ENCODE measurements around the gene KIZ.
A peak's percentile ranks its signal among the peaks of the same experiment; 100 is the strongest.

Gene KIZ

DNA sequence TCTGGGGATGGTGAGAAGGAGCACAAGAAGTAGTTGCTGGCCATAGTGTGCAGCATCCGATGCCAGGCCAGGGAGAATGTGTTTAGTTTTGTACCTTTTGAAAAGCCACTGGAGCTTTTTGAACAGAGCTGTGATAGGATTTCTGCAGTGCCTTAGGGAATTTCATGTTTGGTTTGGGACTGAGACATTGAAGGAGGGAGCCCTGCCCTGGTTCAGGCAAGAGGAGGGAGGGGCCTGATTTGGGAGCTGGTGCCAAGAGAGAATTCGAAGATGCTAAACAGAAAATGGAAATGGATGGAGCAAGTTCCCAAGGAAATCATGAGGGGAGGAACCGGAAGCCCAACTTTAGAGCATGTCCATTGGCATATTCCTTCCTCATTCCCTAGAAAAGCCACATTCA, 80.7 kb downstream of the KIZ start:
- DNase-seq (ENCODE audit: low read depth, low spot score): no peak
- H3K4me3 ChIP-seq (ENCODE audit: low read length): no peak overlapping the region

DNA sequence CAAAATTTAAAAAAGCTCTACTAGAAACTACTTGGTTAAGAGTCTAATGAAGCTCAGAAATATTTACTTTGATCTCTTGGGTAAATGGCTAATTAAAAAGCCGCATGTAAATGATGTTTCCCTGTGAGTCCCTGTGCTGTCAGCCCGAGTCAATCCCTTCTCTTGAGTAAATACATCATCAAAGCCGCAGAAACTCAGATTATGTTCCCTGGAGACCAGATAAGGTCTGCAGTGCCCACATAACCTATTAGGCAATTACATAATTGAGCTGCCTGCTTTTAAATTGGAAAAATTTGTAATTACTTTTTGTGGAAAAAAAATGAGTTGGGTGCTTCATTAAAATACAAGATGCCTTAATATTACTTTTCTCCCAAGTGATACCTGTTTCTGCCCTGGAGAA, 83.1 kb downstream of the KIZ start:
- DNase-seq (ENCODE audit: low read depth, low spot score): no peak
- H3K4me3 ChIP-seq (ENCODE audit: low read length): no peak overlapping the region

GRCh38 chr20:21209668-21210067, 83.8 kb downstream of the KIZ start:
- DNase-seq (ENCODE audit: low read depth, low spot score): no peak
- H3K4me3 ChIP-seq (ENCODE audit: low read length): no peak overlapping the region

GRCh38 chr20:21213691-21214090, 87.8 kb downstream of the KIZ start:
- no peak for DNase-seq (ENCODE audit: low read depth, low spot score)
- no peak overlapping the region for H3K4me3 ChIP-seq (ENCODE audit: low read length)

DNA sequence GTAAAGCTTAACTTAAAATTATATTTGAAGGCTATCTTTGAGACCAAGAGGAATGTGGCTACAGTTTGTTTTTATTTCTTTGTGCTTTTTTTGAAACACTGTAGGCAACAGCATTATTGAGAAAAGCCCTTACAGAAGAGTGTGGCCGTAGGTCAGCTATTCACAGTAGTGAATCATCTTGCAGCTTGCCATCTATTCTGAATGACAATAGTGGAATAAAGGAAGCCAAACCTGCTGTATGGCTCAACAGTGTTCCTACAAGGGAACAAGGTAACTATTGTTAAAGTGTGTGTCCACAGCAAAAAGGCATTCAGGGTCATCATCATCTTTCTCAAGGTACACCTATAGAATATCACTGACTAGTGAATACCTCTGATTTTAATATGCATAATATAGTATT, 88.5 kb downstream of the KIZ start:
- no peak for DNase-seq (ENCODE audit: low read depth, low spot score)
- H3K4me3 ChIP-seq (ENCODE audit: low read length): no peak overlapping the region

GRCh38 chr20:21219686-21220085, 93.8 kb downstream of the KIZ start:
- H3K4me3 ChIP-seq (ENCODE audit: low read length): no peak overlapping the region
- no peak for DNase-seq (ENCODE audit: low read depth, low spot score)

- no peak overlapping the region for H3K4me3 ChIP-seq (ENCODE audit: low read length)
- DNase-seq (ENCODE audit: low read depth, low spot score): no peak
Measured at GRCh38 chr20:21224217-21224616, 98.3 kb downstream of the KIZ start.

- no peak overlapping the region for H3K4me3 ChIP-seq (ENCODE audit: low read length)
- no peak for DNase-seq (ENCODE audit: low read depth, low spot score)
Measured at GRCh38 chr20:21225215-21225947, 99.5 kb downstream of the KIZ start.

DNA sequence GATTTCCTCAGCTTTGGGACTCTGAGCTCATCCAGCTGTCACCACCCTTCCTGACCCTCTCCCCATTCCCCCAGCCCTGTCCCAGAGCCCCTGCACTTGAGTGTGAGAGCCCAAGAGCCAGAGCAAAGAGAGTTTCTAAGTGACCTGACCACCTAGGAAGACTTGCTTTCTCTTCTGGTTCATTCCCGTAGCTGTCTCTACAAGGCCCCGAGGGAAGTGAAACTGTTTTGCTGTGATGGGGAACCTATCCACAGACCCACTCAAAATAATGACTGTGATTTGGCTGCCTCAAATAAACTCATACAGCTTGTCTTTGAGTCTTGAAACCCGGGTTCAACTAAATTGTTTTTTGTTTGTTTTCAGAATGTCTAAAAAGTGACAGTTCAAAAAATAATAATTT, 102.6 kb downstream of the KIZ start:
- H3K4me3 ChIP-seq (ENCODE audit: low read length): no peak overlapping the region
- no peak for DNase-seq (ENCODE audit: low read depth, low spot score)

DNA sequence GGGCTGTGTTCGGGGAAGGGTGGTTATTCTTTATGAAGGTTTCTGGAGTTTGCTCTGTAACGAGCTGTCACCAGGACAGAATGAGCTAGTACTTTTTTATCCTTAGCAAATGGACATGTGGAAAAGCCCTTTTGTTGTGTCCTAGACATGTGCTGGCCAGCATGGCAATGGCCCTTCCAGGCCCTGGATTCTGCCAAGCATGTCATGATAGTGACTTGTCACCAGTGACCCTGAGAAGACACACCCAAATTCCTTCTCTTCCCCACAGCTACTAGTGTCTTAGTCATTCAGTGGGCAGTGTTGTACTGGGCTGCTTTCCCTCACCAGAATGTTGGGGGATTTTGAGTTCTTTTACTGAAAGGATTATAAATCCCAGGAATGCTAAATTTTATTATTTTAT, 103.3 kb downstream of the KIZ start:
- DNase-seq (ENCODE audit: low read depth, low spot score): no peak
- H3K4me3 ChIP-seq (ENCODE audit: low read length): no peak overlapping the region

- H3K4me3 ChIP-seq (ENCODE audit: low read length): no peak overlapping the region
- DNase-seq (ENCODE audit: low read depth, low spot score): no peak
Measured at GRCh38 chr20:21230220-21230619, 104.3 kb downstream of the KIZ start.

DNA sequence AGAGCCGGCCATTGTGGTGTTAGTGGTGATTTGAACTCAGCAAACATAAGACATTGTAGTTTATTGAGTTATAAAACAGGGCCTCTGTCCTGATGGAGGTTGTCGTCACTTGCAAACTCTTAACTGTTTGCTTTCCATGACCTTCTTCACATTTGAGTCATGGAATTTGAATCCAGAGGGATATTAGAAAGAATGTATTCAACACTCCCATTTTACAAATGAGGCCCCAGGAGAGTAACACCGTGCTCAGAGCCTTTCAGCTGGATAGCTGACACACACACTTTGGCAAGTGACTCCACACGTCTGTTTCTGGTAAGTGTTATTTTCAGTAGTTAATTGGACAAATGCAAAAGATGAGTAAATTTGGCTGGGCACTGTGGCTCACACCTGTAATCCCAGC, 104.8 kb downstream of the KIZ start:
- DNase-seq (ENCODE audit: low read depth, low spot score): no peak
- no peak overlapping the region for H3K4me3 ChIP-seq (ENCODE audit: low read length)

- no peak overlapping the region for H3K4me3 ChIP-seq (ENCODE audit: low read length)
- DNase-seq (ENCODE audit: low read depth, low spot score): no peak
Measured at GRCh38 chr20:21232546-21233280, 106.8 kb downstream of the KIZ start.

DNA sequence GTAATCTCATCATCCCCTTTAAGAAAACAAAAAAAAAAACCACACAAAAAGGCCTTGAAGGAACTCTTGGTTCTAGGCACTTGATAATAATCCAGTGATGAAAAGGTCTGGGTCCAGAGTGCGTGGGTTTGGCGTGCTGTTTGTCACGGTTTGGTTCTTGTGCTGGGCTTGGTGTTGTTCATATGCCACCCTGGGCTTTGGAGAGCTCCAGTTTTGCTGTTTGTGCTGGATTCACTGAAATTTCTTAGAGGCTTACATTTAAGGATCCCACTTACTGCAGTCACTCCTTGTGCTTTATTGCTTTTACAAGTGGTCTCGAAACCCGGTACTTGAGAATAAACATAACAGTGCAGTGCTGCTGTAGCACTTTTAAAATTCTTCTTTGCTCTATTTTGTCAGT, 108.4 kb downstream of the KIZ start:
- DNase-seq (ENCODE audit: low read depth, low spot score): no peak
- no peak overlapping the region for H3K4me3 ChIP-seq (ENCODE audit: low read length)

DNA sequence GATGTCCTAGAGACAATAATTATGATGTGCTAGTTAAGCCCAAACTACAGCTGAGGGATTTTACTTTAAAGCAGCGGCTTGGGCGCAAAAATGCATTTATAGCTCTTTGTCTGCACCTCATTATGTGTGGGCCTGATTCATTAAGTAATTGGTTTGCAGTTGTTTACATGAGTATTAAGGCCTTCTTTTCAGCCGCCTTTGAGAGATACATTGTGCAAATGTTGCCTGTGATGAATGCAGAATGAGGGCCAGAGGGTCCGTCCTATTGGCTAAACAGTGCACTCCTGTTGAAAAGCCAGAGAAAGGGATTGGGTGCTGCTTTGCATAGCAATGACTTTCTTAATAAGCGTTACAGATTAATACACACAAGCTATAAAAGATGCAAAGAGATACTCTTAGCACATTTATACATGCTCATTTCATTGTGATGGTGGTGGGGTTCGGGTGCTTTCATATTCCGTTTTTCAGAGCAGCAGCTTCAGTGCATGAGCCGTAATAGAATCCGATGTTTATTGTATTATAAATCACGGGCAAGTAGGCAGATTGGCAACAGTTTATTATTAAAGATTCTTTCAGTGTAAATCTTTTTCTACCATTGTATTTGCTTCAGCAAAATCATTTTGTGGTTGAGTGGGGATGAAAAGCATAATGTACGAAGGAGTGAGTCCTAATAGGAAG, 109.1 kb downstream of the KIZ start:
- no peak overlapping the region for H3K4me3 ChIP-seq (ENCODE audit: low read length)
- no peak for DNase-seq (ENCODE audit: low read depth, low spot score)

- peak; percentile 65 for DNase-seq (ENCODE audit: low read depth, low spot score)
- no peak overlapping the region for H3K4me3 ChIP-seq (ENCODE audit: low read length)
Measured at GRCh38 chr20:21235484-21236445, 109.9 kb downstream of the KIZ start.

DNA sequence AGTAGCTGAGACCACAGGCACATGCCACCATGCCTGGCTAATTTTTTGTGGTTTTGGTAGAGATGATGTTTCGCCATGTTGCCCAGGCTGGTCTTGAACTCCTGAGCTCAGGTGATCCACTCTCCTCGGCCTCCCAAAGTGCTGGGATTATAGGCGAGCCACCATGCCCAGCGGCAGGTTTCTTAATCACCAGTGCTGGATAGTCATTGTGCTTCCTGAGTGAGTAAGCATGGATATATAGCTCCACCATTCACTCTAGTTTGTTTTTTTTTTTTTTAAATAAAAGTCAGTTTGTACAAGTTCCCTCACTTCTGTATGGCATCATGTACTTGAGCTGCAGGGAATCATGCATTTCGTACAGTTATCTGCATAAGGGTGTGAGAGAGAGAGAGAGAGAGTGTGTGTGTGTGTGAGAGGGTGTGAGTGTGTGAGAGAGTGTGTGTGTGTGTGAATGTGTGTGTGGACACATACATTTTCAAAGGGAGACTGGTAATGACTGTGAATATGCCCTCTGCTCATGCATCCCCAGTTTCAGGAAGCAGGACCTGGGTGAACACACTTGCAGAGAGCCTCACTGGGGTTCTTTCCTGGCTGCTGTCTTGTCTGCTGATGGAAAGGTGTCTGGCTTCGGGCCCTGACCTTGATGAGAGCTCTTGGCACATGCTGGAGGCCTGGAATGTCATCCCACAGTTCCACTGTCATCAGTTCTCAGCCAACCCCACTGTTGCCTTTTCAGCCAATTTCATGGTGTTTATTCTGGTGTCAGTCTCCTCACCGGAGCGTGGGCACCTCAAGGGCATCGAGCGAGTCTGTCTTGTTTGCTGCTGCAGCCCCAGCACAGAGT, 112.3 kb downstream of the KIZ start:
- no peak for DNase-seq (ENCODE audit: low read depth, low spot score)
- no peak overlapping the region for H3K4me3 ChIP-seq (ENCODE audit: low read length)

- H3K4me3 ChIP-seq (ENCODE audit: low read length): no peak overlapping the region
- no peak for DNase-seq (ENCODE audit: low read depth, low spot score)
Measured at GRCh38 chr20:21238818-21239536, 113.1 kb downstream of the KIZ start.
